SK-N-MC (cell line): Measurements from ENCODE around the gene FOXRED2.

Source experiments
- EZH2 ChIP-seq: fragments of 200-600 bp; sonication (generic); IDR thresholded peaks from one replicate; pipeline ENCODE4 v1.6.1; 2017; ENCODE audit warnings: antibody characterized with exemption
- POLR2AphosphoS5 ChIP-seq: IDR thresholded peaks from 2 replicates; pipeline ENCODE4 v1.6.1; 2012; ENCODE audit warnings: mild to moderate bottlenecking, low read depth, low read length, borderline replicate concordance

- TF ChIP-seq EZH2: no peak
- no peak for TF ChIP-seq POLR2AphosphoS5
Measured at GRCh38 chr22:36452250-36452977, 54.4 kb downstream of the FOXRED2 start.
